Measurements from ENCODE around the gene CD58.
"Not testable (repeated sequence)": the region's sequence is repeated elsewhere in the genome, so short reads cannot be mapped to it uniquely, and the experiment has no call there.

DNA sequence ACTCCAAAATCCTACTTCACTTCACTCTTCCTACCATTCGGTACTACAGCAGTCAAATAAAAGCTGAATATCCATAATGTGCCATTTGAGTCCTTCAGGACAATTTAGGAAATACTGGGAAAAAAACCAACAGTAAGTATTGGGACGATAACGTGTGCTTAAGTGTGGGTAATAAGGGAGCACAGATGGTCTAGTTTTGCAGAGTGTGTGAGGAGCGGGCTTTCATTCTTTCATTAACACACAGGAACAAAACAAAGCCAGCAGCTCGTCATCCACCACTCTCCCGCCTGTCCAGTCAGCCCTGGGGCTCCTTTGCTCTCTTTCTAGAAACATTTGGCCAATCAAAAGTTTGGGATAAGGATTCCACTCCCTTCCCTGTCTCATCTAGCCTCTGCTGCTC is 33.6 kb upstream of the CD58 start:
- TF ChIP-seq, protein P1, sequence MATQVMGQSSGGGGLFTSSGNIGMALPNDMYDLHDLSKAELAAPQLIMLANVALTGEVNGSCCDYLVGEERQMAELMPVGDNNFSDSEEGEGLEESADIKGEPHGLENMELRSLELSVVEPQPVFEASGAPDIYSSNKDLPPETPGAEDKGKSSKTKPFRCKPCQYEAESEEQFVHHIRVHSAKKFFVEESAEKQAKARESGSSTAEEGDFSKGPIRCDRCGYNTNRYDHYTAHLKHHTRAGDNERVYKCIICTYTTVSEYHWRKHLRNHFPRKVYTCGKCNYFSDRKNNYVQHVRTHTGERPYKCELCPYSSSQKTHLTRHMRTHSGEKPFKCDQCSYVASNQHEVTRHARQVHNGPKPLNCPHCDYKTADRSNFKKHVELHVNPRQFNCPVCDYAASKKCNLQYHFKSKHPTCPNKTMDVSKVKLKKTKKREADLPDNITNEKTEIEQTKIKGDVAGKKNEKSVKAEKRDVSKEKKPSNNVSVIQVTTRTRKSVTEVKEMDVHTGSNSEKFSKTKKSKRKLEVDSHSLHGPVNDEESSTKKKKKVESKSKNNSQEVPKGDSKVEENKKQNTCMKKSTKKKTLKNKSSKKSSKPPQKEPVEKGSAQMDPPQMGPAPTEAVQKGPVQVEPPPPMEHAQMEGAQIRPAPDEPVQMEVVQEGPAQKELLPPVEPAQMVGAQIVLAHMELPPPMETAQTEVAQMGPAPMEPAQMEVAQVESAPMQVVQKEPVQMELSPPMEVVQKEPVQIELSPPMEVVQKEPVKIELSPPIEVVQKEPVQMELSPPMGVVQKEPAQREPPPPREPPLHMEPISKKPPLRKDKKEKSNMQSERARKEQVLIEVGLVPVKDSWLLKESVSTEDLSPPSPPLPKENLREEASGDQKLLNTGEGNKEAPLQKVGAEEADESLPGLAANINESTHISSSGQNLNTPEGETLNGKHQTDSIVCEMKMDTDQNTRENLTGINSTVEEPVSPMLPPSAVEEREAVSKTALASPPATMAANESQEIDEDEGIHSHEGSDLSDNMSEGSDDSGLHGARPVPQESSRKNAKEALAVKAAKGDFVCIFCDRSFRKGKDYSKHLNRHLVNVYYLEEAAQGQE (tag by site-specific recombination; IDR thresholded peaks at IDR 0.05): not testable (repeated sequence)
- TF ChIP-seq PBX3 (CRISPR knock-in tag; IDR thresholded peaks at IDR 0.05); CTCF (tag by site-specific recombination; IDR thresholded peaks at IDR 0.05); PATZ1 (tag by site-specific recombination; IDR thresholded peaks at IDR 0.05); ZNF426 (tag by site-specific recombination; IDR thresholded peaks at IDR 0.05); ZBTB11 (tag by site-specific recombination; conservative IDR thresholded peaks at IDR 0.05; ENCODE audit: low read depth); ZNF23 (tag by site-specific recombination; IDR thresholded peaks at IDR 0.05; ENCODE audit: borderline replicate concordance); ZNF785 (tag by site-specific recombination; IDR thresholded peaks at IDR 0.05); ZNF132 (tag by site-specific recombination; IDR thresholded peaks at IDR 0.05; ENCODE audit: borderline replicate concordance); ZNF548 (tag by site-specific recombination; IDR thresholded peaks at IDR 0.05); ZNF639 (tag by site-specific recombination; IDR thresholded peaks at IDR 0.05); ZNF26 (tag by site-specific recombination; IDR thresholded peaks at IDR 0.05); ZBTB48 (tag by site-specific recombination; IDR thresholded peaks at IDR 0.05): not testable (repeated sequence)
- TF ChIP-seq, protein P2, sequence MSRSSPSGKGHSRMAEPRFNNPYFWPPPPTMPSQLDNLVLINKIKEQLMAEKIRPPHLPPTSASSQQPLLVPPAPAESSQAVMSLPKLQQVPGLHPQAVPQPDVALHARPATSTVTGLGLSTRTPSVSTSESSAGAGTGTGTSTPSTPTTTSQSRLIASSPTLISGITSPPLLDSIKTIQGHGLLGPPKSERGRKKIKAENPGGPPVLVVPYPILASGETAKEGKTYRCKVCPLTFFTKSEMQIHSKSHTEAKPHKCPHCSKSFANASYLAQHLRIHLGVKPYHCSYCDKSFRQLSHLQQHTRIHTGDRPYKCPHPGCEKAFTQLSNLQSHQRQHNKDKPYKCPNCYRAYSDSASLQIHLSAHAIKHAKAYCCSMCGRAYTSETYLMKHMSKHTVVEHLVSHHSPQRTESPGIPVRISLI (tag by site-specific recombination; IDR thresholded peaks at IDR 0.05): not testable (repeated sequence)

Data from HEK293 (cell line).